ENCODE data around the gene PPP1R14B. TPM values are rescaled to one million over a fixed set of nuclear protein-coding genes. Genes with fewer than 3 reads are reported as not detected.

The PPP1R14B gene
- polyA plus RNA-seq, 6 donors from 2014 or later, result 21.2 to 49.9 (median 40.3) TPM

Other genes starting within 250 kb of the PPP1R14B start
- gene FLRT1, start 211.0 kb downstream of the PPP1R14B start, polyA plus RNA-seq (ENCODE audit: low read depth in 6 of 6), result not detected
- 1 to 10 TPM; 1.5 to 7.0 (median 3.2) TPM for gene MACROD1, start 80.8 kb downstream of the PPP1R14B start, polyA plus RNA-seq (ENCODE audit: low read depth in 6 of 6)
- 10 to 100 TPM; 26.3 to 92.4 (median 63.3) TPM for gene STIP1, start 60.8 kb downstream of the PPP1R14B start, polyA plus RNA-seq (ENCODE audit: low read depth in 6 of 6)
- gene FERMT3, start 40.2 kb downstream of the PPP1R14B start, polyA plus RNA-seq (ENCODE audit: low read depth in 6 of 6), result 100 to 1,000 TPM in 5 of 6 donors, 10 to 100 TPM in 1; 98.6 to 148 (median 118) TPM
- 10 to 100 TPM; 60.7 to 97.6 (median 86.0) TPM for gene TRPT1, start 20.8 kb downstream of the PPP1R14B start, polyA plus RNA-seq (ENCODE audit: low read depth in 6 of 6)
- 10 to 100 TPM; 43.6 to 96.6 (median 62.6) TPM for gene NUDT22, start 20.7 kb downstream of the PPP1R14B start, polyA plus RNA-seq (ENCODE audit: low read depth in 6 of 6)
- gene DNAJC4, start 16.4 kb downstream of the PPP1R14B start, polyA plus RNA-seq (ENCODE audit: low read depth in 6 of 6), result 10 to 100 TPM; 41.9 to 66.6 (median 50.5) TPM
- gene VEGFB, start 12.4 kb downstream of the PPP1R14B start, polyA plus RNA-seq (ENCODE audit: low read depth in 6 of 6), result 10 to 100 TPM; 10.9 to 33.7 (median 28.1) TPM
- 10 to 100 TPM; 65.3 to 94.8 (median 79.8) TPM for gene FKBP2, start 5.8 kb downstream of the PPP1R14B start, polyA plus RNA-seq (ENCODE audit: low read depth in 6 of 6)
- under 1 TPM in 5 of 6 donors, not detected in 1; 0.12 to 0.55 (median 0.21) TPM for gene PLCB3, start 4.6 kb upstream of the PPP1R14B start, polyA plus RNA-seq (ENCODE audit: low read depth in 6 of 6)
- gene BAD, start 37.7 kb upstream of the PPP1R14B start, polyA plus RNA-seq (ENCODE audit: low read depth in 6 of 6), result 10 to 100 TPM; 45.5 to 72.8 (median 52.8) TPM
- 10 to 100 TPM; 17.3 to 35.5 (median 21.0) TPM for gene GPR137, start 38.9 kb upstream of the PPP1R14B start, polyA plus RNA-seq (ENCODE audit: low read depth in 6 of 6)
- gene KCNK4, start 44.4 kb upstream of the PPP1R14B start, polyA plus RNA-seq (ENCODE audit: low read depth in 6 of 6), result not detected
- not detected for gene CATSPERZ, start 53.4 kb upstream of the PPP1R14B start, polyA plus RNA-seq (ENCODE audit: low read depth in 6 of 6)
- gene ESRRA, start 58.6 kb upstream of the PPP1R14B start, polyA plus RNA-seq (ENCODE audit: low read depth in 6 of 6), result 1 to 10 TPM; 3.4 to 8.5 (median 6.5) TPM
- 100 to 1,000 TPM; 445 to 606 (median 521) TPM for gene TRMT112, start 70.6 kb upstream of the PPP1R14B start, polyA plus RNA-seq (ENCODE audit: low read depth in 6 of 6)
- gene PRDX5, start 71.2 kb upstream of the PPP1R14B start, polyA plus RNA-seq (ENCODE audit: low read depth in 6 of 6), result 100 to 1,000 TPM; 229 to 385 (median 248) TPM
- gene CCDC88B, start 93.3 kb upstream of the PPP1R14B start, polyA plus RNA-seq (ENCODE audit: low read depth in 6 of 6), result 10 to 100 TPM in 5 of 6 donors, 1 to 10 TPM in 1; 9.3 to 73.0 (median 19.4) TPM
- 1 to 10 TPM; 1.1 to 8.3 (median 4.8) TPM for gene RPS6KA4, start 112.2 kb upstream of the PPP1R14B start, polyA plus RNA-seq (ENCODE audit: low read depth in 6 of 6)

Data from naive B cell (primary cell).